ENCODE measurements around the gene ALDH18A1.

ALDH18A1 gene

GRCh38 chr10:95601116-95601719 lies 55.3 kb downstream of the ALDH18A1 start:
- no peaks in the 10 kb centered on the region for H3K27me3 ChIP-seq (ENCODE audit: control insufficient read depth in 5 of 5, insufficient read depth in 4 of 5, low read length in 5 of 5)
- H3K9me3 ChIP-seq (ENCODE audit: control insufficient read depth in 5 of 5, low read length in 5 of 5) = no peaks in the 10 kb centered on the region
- H3K27ac ChIP-seq (ENCODE audit: low read depth, low read length) = no peak overlapping the region
- no peak overlapping the region for H3K9ac ChIP-seq (ENCODE audit: low read length in 5 of 5)
- H3K36me3 ChIP-seq (ENCODE audit: control insufficient read depth in 5 of 5, insufficient read depth in 5 of 5, low read length in 5 of 5) = peaks cover 0 to 15% (median 10%) of the 10 kb centered on the region in 5 donors
- H3K4me1 ChIP-seq (ENCODE audit: control insufficient read depth in 5 of 5, insufficient read depth in 5 of 5, low read length in 5 of 5) = peaks cover 0 to 6% (median 0%) of the 10 kb centered on the region in 5 donors
- no peak overlapping the region for H3K4me3 ChIP-seq (ENCODE audit: low read depth in 1 of 5, low read length in 5 of 5)

- Histone ChIP-seq H3K9me3 (ENCODE audit: control insufficient read depth in 5 of 5, low read length in 5 of 5) (no peaks in the 10 kb centered on the region), H3K9ac (ENCODE audit: low read length in 5 of 5) (no peak overlapping the region), H3K27me3 (ENCODE audit: control insufficient read depth in 5 of 5, insufficient read depth in 4 of 5, low read length in 5 of 5) (no peaks in the 10 kb centered on the region), H3K4me3 (ENCODE audit: low read depth in 1 of 5, low read length in 5 of 5) (no peak overlapping the region), H3K36me3 (ENCODE audit: control insufficient read depth in 5 of 5, insufficient read depth in 5 of 5, low read length in 5 of 5) (peaks cover 0 to 6% (median 2%) of the 10 kb centered on the region in 5 donors), H3K27ac (ENCODE audit: low read depth, low read length) (no peak overlapping the region), H3K4me1 (ENCODE audit: control insufficient read depth in 5 of 5, insufficient read depth in 5 of 5, low read length in 5 of 5) (peaks cover 0 to 6% (median 0%) of the 10 kb centered on the region in 5 donors)
These were observed 56.4 kb downstream of the ALDH18A1 start for GRCh38 chr10:95600158-95600557.

DNA sequence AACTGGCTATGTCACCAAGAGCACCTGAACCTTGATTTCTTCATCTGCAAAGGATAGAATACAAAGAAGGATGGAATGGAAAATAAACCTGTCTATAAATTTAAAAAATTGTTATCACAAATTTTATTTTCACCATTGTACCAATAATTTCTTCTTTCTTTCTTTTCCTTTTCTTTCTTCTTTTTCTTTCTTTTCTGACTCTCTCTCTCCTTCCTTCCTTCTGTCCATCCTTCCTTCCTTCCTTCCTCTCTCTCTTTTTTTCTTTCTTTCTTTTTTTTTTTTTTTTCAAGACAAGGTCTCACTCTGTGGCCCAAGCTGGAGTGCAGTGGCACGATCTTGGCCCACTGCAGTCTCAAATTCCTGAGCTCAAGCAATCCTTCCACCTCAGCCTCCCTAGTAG lies 58.7 kb downstream of the ALDH18A1 start:
- no peak overlapping the region for H3K27ac ChIP-seq (ENCODE audit: low read depth, low read length)
- H3K36me3 ChIP-seq (ENCODE audit: control insufficient read depth in 5 of 5, insufficient read depth in 5 of 5, low read length in 5 of 5) = no peaks in the 10 kb centered on the region
- H3K4me1 ChIP-seq (ENCODE audit: control insufficient read depth in 5 of 5, insufficient read depth in 5 of 5, low read length in 5 of 5) = peaks cover 0 to 6% (median 0%) of the 10 kb centered on the region in 5 donors
- H3K27me3 ChIP-seq (ENCODE audit: control insufficient read depth in 5 of 5, insufficient read depth in 4 of 5, low read length in 5 of 5) = no peaks in the 10 kb centered on the region
- H3K9me3 ChIP-seq (ENCODE audit: control insufficient read depth in 5 of 5, low read length in 5 of 5) = no peaks in the 10 kb centered on the region
- no peak overlapping the region for H3K9ac ChIP-seq (ENCODE audit: low read length in 5 of 5)
- no peak overlapping the region for H3K4me3 ChIP-seq (ENCODE audit: low read depth in 1 of 5, low read length in 5 of 5)

DNA sequence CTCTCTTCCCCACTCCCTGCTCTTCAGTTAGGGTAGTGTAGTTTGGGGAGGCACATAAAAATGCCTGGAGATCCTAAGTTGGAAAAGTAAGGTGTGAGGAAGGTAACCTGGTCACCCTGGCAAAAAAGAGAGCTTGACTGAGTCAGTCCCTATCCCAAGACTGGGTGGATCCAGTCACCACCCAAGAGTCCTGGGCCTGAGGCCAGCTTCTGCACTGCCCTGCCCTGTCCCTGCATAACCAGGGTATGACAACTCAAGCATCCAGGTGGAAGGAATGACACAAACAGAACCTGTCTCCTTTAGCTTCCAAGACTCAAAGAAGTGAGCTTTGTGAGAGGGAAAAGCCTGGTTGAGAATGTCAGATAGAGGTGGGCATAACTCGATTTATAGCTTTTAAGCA lies 68.5 kb downstream of the ALDH18A1 start:
- no peak overlapping the region for H3K9ac ChIP-seq (ENCODE audit: low read length in 5 of 5)

DNA sequence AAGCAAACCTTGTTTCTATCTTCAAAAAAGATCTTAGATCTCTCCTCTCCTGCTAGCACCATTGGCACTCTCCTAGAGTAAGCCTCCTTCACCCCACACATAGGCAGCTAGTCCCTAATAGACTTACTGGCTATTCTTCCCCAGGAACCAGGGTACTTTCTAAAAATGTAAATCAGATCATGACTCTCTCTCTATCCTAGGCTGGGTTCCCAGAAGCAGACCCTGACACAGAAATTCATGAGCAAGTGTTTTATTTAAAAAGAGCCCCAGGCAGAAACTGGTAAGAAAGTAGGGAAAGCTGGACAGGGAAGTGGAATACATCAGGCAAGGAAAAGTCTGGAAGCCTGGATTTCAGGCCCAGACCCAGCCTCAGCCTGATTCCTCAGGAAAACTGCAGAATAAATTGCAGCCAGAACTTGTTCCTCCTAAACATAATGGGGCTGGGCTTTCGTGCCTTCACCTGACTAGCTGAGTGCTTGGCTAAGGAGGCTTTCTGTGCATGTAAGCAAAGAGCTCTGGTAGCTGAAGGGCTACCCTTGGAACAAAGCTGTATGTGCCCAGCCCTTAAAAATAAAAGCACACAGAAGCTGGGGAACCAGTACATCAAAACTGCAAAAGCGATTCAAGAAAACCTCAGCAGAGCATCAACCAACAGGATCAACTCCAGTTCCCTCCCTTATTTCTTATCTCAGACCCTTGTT lies 76.5 kb downstream of the ALDH18A1 start:
- no peaks in the 10 kb centered on the region for H3K36me3 ChIP-seq (ENCODE audit: control insufficient read depth in 5 of 5, insufficient read depth in 5 of 5, low read length in 5 of 5)
- H3K4me3 ChIP-seq (ENCODE audit: low read depth in 1 of 5, low read length in 5 of 5) = no peak overlapping the region
- H3K27ac ChIP-seq (ENCODE audit: low read depth, low read length) = no peak overlapping the region
- no peaks in the 10 kb centered on the region for H3K4me1 ChIP-seq (ENCODE audit: control insufficient read depth in 5 of 5, insufficient read depth in 5 of 5, low read length in 5 of 5)
- H3K9me3 ChIP-seq (ENCODE audit: control insufficient read depth in 5 of 5, low read length in 5 of 5) = no peaks in the 10 kb centered on the region
- no peak overlapping the region for H3K9ac ChIP-seq (ENCODE audit: low read length in 5 of 5)
- no peaks in the 10 kb centered on the region for H3K27me3 ChIP-seq (ENCODE audit: control insufficient read depth in 5 of 5, insufficient read depth in 4 of 5, low read length in 5 of 5)

More for the DNA sequence above, 68.5 kb downstream of the ALDH18A1 start:
- Histone ChIP-seq H3K4me1 (ENCODE audit: control insufficient read depth in 5 of 5, insufficient read depth in 5 of 5, low read length in 5 of 5) (no peaks in the 10 kb centered on the region), H3K27ac (ENCODE audit: low read depth, low read length) (no peak overlapping the region), H3K27me3 (ENCODE audit: control insufficient read depth in 5 of 5, insufficient read depth in 4 of 5, low read length in 5 of 5) (no peaks in the 10 kb centered on the region), H3K36me3 (ENCODE audit: control insufficient read depth in 5 of 5, insufficient read depth in 5 of 5, low read length in 5 of 5) (no peaks in the 10 kb centered on the region), H3K4me3 (ENCODE audit: low read depth in 1 of 5, low read length in 5 of 5) (no peak overlapping the region), H3K9me3 (ENCODE audit: control insufficient read depth in 5 of 5, low read length in 5 of 5) (no peaks in the 10 kb centered on the region)

GRCh38 chr10:95579292-95579691 lies 77.2 kb downstream of the ALDH18A1 start:
- no peak overlapping the region for H3K27ac ChIP-seq (ENCODE audit: low read depth, low read length)
- no peaks in the 10 kb centered on the region for H3K9me3 ChIP-seq (ENCODE audit: control insufficient read depth in 5 of 5, low read length in 5 of 5)
- H3K9ac ChIP-seq (ENCODE audit: low read length in 5 of 5) = no peak overlapping the region
- no peaks in the 10 kb centered on the region for H3K4me1 ChIP-seq (ENCODE audit: control insufficient read depth in 5 of 5, insufficient read depth in 5 of 5, low read length in 5 of 5)
- H3K36me3 ChIP-seq (ENCODE audit: control insufficient read depth in 5 of 5, insufficient read depth in 5 of 5, low read length in 5 of 5) = no peaks in the 10 kb centered on the region
- no peak overlapping the region for H3K4me3 ChIP-seq (ENCODE audit: low read depth in 1 of 5, low read length in 5 of 5)
- no peaks in the 10 kb centered on the region for H3K27me3 ChIP-seq (ENCODE audit: control insufficient read depth in 5 of 5, insufficient read depth in 4 of 5, low read length in 5 of 5)

DNA sequence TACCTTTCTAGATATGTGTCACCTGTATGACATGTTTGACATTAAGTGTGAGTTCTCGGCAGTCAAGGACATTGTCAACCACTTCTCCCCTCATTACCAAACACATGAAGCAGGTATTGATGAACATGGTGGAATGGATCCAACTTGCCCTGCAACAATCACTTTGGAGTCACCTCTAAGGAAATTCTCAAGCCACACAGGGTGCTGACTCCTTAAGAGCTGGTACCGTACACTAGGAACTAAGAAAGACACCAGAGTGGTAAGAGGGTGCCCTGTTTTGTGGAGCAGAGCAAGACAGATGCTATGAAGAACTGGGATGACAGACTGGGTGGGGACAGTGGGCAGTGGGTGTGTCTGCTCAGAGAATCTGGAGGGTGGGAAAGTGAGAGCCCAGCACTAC lies 77.9 kb downstream of the ALDH18A1 start:
- no peak overlapping the region for H3K4me3 ChIP-seq (ENCODE audit: low read depth in 1 of 5, low read length in 5 of 5)
- H3K27ac ChIP-seq (ENCODE audit: low read depth, low read length) = no peak overlapping the region
- no peaks in the 10 kb centered on the region for H3K4me1 ChIP-seq (ENCODE audit: control insufficient read depth in 5 of 5, insufficient read depth in 5 of 5, low read length in 5 of 5)
- no peaks in the 10 kb centered on the region for H3K36me3 ChIP-seq (ENCODE audit: control insufficient read depth in 5 of 5, insufficient read depth in 5 of 5, low read length in 5 of 5)
- no peak overlapping the region for H3K9ac ChIP-seq (ENCODE audit: low read length in 5 of 5)
- no peaks in the 10 kb centered on the region for H3K9me3 ChIP-seq (ENCODE audit: control insufficient read depth in 5 of 5, low read length in 5 of 5)
- H3K27me3 ChIP-seq (ENCODE audit: control insufficient read depth in 5 of 5, insufficient read depth in 4 of 5, low read length in 5 of 5) = no peaks in the 10 kb centered on the region

GRCh38 chr10:95574649-95575365 lies 81.7 kb downstream of the ALDH18A1 start:
- no peaks in the 10 kb centered on the region for H3K27me3 ChIP-seq (ENCODE audit: control insufficient read depth in 5 of 5, insufficient read depth in 4 of 5, low read length in 5 of 5)
- no peak overlapping the region for H3K27ac ChIP-seq (ENCODE audit: low read depth, low read length)
- H3K4me3 ChIP-seq (ENCODE audit: low read depth in 1 of 5, low read length in 5 of 5) = no peak overlapping the region
- H3K9ac ChIP-seq (ENCODE audit: low read length in 5 of 5) = no peak overlapping the region
- H3K4me1 ChIP-seq (ENCODE audit: control insufficient read depth in 5 of 5, insufficient read depth in 5 of 5, low read length in 5 of 5) = peaks cover 0 to 8% (median 6%) of the 10 kb centered on the region in 5 donors
- no peaks in the 10 kb centered on the region for H3K36me3 ChIP-seq (ENCODE audit: control insufficient read depth in 5 of 5, insufficient read depth in 5 of 5, low read length in 5 of 5)
- no peaks in the 10 kb centered on the region for H3K9me3 ChIP-seq (ENCODE audit: control insufficient read depth in 5 of 5, low read length in 5 of 5)

GRCh38 chr10:95573964-95574604 lies 82.4 kb downstream of the ALDH18A1 start:
- no peaks in the 10 kb centered on the region for H3K27me3 ChIP-seq (ENCODE audit: control insufficient read depth in 5 of 5, insufficient read depth in 4 of 5, low read length in 5 of 5)
- H3K27ac ChIP-seq (ENCODE audit: low read depth, low read length) = no peak overlapping the region
- no peaks in the 10 kb centered on the region for H3K36me3 ChIP-seq (ENCODE audit: control insufficient read depth in 5 of 5, insufficient read depth in 5 of 5, low read length in 5 of 5)
- peaks cover 0 to 8% (median 6%) of the 10 kb centered on the region in 5 donors for H3K4me1 ChIP-seq (ENCODE audit: control insufficient read depth in 5 of 5, insufficient read depth in 5 of 5, low read length in 5 of 5)
- no peaks in the 10 kb centered on the region for H3K9me3 ChIP-seq (ENCODE audit: control insufficient read depth in 5 of 5, low read length in 5 of 5)
- no peak overlapping the region for H3K4me3 ChIP-seq (ENCODE audit: low read depth in 1 of 5, low read length in 5 of 5)
- H3K9ac ChIP-seq (ENCODE audit: low read length in 5 of 5) = no peak overlapping the region

GRCh38 chr10:95573527-95573926 lies 83.0 kb downstream of the ALDH18A1 start:
- no peak overlapping the region for H3K9ac ChIP-seq (ENCODE audit: low read length in 5 of 5)
- H3K27me3 ChIP-seq (ENCODE audit: control insufficient read depth in 5 of 5, insufficient read depth in 4 of 5, low read length in 5 of 5) = no peaks in the 10 kb centered on the region
- H3K27ac ChIP-seq (ENCODE audit: low read depth, low read length) = no peak overlapping the region
- H3K4me3 ChIP-seq (ENCODE audit: low read depth in 1 of 5, low read length in 5 of 5) = no peak overlapping the region
- peaks cover 0 to 8% (median 6%) of the 10 kb centered on the region in 5 donors for H3K4me1 ChIP-seq (ENCODE audit: control insufficient read depth in 5 of 5, insufficient read depth in 5 of 5, low read length in 5 of 5)
- no peaks in the 10 kb centered on the region for H3K9me3 ChIP-seq (ENCODE audit: control insufficient read depth in 5 of 5, low read length in 5 of 5)
- H3K36me3 ChIP-seq (ENCODE audit: control insufficient read depth in 5 of 5, insufficient read depth in 5 of 5, low read length in 5 of 5) = no peaks in the 10 kb centered on the region
